ENCODE results near the gene SMPD3. TPM values are rescaled to one million over a fixed set of nuclear protein-coding genes. Genes with fewer than 3 reads are reported as not detected.

Gene SMPD3
- total and polyA plus RNA-seq, 12 donors, result 0.03 to 1.2 (median 0.22) TPM; not detected in 1

DNA sequence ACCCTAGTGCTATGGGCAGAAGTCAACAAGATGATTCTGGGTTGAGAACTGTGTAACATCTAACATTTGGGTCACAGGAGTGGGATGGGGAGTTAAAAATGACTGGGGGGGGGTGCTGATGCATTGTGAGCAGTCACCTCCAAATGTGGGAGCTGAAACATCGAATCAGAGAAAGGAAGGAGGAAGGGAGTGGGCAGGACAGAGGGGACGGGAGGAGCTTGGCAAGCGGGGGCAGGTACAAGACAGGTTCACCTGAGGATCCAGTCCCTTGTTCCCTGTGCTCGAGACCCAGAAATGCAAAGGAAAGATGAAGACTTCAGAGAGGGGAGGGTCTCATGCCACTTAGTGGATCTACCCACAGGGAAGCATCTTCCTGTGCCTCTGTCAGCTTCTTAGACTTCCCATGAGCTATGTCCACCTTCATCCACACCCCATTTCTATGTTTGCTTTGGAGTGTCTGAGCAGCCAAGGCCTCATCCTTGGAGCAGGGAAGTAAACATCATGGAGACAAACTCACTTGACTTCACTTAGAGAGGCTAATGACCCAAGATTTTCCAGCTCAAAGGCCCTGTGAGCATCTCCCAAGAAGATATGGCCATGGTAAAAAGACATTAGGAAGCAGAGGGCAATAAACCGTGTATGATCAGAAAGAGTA lies 20.5 kb downstream of the SMPD3 start:
- Histone ChIP-seq H3K4me1 (peaks cover 0 to 4% (median 0%) of the 10 kb centered on the region in 9 donors), H3K9me3 (no peaks in the 10 kb centered on the region), H3K27me3 (peaks cover 0 to 3% (median 0%) of the 10 kb centered on the region in 7 donors), H3K4me3 (no peak overlapping the region), H3K36me3 (no peaks in the 10 kb centered on the region), H3K27ac (no peak overlapping the region)
- TF ChIP-seq, protein P1, sequence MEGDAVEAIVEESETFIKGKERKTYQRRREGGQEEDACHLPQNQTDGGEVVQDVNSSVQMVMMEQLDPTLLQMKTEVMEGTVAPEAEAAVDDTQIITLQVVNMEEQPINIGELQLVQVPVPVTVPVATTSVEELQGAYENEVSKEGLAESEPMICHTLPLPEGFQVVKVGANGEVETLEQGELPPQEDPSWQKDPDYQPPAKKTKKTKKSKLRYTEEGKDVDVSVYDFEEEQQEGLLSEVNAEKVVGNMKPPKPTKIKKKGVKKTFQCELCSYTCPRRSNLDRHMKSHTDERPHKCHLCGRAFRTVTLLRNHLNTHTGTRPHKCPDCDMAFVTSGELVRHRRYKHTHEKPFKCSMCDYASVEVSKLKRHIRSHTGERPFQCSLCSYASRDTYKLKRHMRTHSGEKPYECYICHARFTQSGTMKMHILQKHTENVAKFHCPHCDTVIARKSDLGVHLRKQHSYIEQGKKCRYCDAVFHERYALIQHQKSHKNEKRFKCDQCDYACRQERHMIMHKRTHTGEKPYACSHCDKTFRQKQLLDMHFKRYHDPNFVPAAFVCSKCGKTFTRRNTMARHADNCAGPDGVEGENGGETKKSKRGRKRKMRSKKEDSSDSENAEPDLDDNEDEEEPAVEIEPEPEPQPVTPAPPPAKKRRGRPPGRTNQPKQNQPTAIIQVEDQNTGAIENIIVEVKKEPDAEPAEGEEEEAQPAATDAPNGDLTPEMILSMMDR (IDR thresholded peaks at IDR 0.05), result no peak
- 85 to 94% methylated on average over 5 of the region's 5 CpGs for WGBS, 2 donors
- intact Hi-C loops (cut with DNase I), result no loop called here
- ATAC-seq (no peak), DNase-seq (no peak)

DNA sequence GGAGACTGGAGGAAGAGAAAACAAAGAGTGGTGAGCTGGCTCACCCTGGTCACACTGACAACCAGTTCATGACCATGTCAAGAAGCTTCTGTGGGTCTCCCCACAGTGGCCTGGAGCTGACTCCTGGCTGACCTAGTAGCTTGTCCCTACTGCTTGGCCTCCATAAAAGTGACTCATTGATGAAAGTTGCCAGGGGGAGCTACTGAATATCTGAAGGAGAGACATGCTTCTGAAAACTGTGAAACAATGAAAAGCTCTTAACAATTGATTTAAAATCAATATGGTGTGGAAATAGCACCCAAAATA lies 22.0 kb downstream of the SMPD3 start:
- DNase-seq, result no peak
- TF ChIP-seq, protein P1 (IDR thresholded peaks at IDR 0.05), result no peak
- peaks cover 0 to 4% (median 0%) of the 10 kb centered on the region in 9 donors for H3K4me1 ChIP-seq
- ATAC-seq, result no peak
- no peaks in the 10 kb centered on the region for H3K9me3 ChIP-seq
- intact Hi-C loops (cut with DNase I), result no loop called here
- H3K4me3 ChIP-seq, result no peak overlapping the region
- H3K27ac ChIP-seq, result no peak overlapping the region
- peaks cover 0 to 3% (median 0%) of the 10 kb centered on the region in 7 donors for H3K27me3 ChIP-seq
- no peaks in the 10 kb centered on the region for H3K36me3 ChIP-seq

DNA sequence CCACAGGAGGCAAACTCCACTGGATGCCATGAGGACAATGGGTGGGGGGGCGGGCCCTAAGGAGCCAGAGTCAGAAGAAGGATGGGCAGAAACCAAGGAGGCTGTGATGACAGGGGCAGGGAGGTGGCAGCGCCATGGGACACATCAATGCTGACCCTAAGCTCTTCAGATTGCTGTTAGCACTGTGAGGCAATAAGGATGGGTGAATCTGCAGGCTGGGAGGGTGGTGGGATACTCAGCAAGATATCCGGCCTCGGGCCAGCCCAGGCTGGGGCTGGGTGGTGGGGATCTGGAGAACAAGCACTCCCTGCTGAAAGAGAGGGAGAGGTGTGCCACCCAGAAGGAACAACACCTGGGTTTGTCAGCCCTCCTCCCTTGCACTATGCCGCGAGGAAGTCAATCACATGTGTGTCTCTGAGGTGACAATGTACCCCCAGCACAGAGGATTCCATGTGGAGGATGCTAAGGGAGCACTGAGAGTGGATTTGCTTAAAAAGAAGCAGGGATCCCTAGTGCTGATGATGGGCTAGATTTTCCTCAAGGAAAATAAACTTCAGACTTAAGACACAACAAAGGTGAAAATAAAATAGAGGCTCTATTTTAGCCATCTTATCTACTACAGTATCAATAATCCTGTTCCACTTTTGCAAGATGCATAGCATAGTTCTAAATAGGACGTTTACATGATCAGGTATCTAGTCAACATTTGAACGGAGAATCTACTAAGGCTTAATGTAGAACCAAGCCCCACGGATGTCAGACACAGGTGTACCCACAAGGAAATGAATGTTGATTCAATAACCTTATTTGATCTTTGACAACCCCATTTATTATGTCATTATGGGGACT lies 22.6 kb downstream of the SMPD3 start:
- DNase-seq (no peak), ATAC-seq (no peak)
- Histone ChIP-seq H3K9me3 (no peaks in the 10 kb centered on the region), H3K27me3 (peaks cover 0 to 3% (median 0%) of the 10 kb centered on the region in 7 donors), H3K4me3 (no peak overlapping the region), H3K4me1 (peaks cover 0 to 4% (median 0%) of the 10 kb centered on the region in 9 donors), H3K36me3 (no peaks in the 10 kb centered on the region), H3K27ac (no peak overlapping the region)
- 61 to 62% methylated on average over 9 of the region's 9 CpGs for WGBS, 2 donors
- intact Hi-C loops (cut with DNase I), result no loop called here
- TF ChIP-seq, protein P1 (IDR thresholded peaks at IDR 0.05), result no peak

DNA sequence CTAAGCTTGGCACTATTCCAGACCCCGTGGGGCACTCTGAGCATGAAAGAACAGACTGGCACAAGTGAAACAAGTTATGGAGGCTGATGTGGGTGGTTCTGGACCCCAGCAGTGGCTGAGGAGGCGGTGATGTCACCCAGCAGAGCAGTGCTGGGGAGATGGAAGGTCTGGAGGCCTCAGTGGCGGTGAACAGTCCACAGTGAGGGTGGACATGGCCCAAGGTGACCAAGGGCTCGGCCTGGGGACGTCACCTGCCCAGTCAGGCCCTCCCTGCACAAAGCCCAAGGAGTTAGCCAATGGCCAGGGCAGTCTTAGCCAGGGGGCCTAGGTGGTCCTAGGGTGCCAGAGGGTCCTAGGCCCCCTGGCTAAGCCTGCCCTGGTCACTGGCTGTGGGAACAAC lies 24.5 kb downstream of the SMPD3 start:
- no peak overlapping the region for H3K27ac ChIP-seq
- ATAC-seq (no peak), DNase-seq (no peak)
- 73 to 83% methylated on average over 5 of the region's 5 CpGs for WGBS, 2 donors
- H3K4me3 ChIP-seq, result no peak overlapping the region
- H3K4me1 ChIP-seq, result peaks cover 0 to 4% (median 0%) of the 10 kb centered on the region in 9 donors
- TF ChIP-seq, protein P1 (IDR thresholded peaks at IDR 0.05), result no peak
- peaks cover 0 to 3% (median 0%) of the 10 kb centered on the region in 7 donors for H3K27me3 ChIP-seq
- no peaks in the 10 kb centered on the region for H3K9me3 ChIP-seq
- no peaks in the 10 kb centered on the region for H3K36me3 ChIP-seq
- intact Hi-C loops (cut with DNase I), result no loop called here
